VCaP (cell line): Measurements from ENCODE around the gene RUNX1.
A peak's percentile ranks its signal among the peaks of the same experiment; 100 is the strongest.

Experiments used
- H3K27ac ChIP-seq: fragments of 450-650 bp; 2 replicates; pipeline ENCODE4 v1.5.1; 2017
- CTCF ChIP-seq: fragments of 450-650 bp; conservative IDR thresholded peaks from 2 replicates; pipeline ENCODE4 v1.5.1; 2017; ENCODE audit warnings: mild to moderate bottlenecking, moderate library complexity

Gene RUNX1

GRCh38 chr21:34865400-34866241, 183.5 kb downstream of the RUNX1 start:
- H3K27ac ChIP-seq = no peak overlapping the region
- TF ChIP-seq CTCF = no peak

- no peak overlapping the region for H3K27ac ChIP-seq
Measured at GRCh38 chr21:34864370-34865149, 184.5 kb downstream of the RUNX1 start.

GRCh38 chr21:34862951-34863350, 186.2 kb downstream of the RUNX1 start:
- no peak for TF ChIP-seq CTCF
- no peak overlapping the region for H3K27ac ChIP-seq

More at GRCh38 chr21:34864370-34865149, 184.5 kb downstream of the RUNX1 start:
- no peak for TF ChIP-seq CTCF

- H3K27ac ChIP-seq = no peak overlapping the region
- TF ChIP-seq CTCF = no peak
Measured at GRCh38 chr21:34861258-34861657, 187.8 kb downstream of the RUNX1 start.

GRCh38 chr21:34859976-34860653, 189.0 kb downstream of the RUNX1 start:
- H3K27ac ChIP-seq = no peak overlapping the region
- no peak for TF ChIP-seq CTCF

- TF ChIP-seq CTCF = no peak
- H3K27ac ChIP-seq = no peak overlapping the region
Measured at GRCh38 chr21:34858559-34858958, 190.5 kb downstream of the RUNX1 start.

GRCh38 chr21:34857874-34858273, 191.2 kb downstream of the RUNX1 start:
- TF ChIP-seq CTCF = peak; percentile 17; the same call in 1 of the 2 replicates
- H3K27ac ChIP-seq = no peak overlapping the region
